ENCODE results near the gene INPP5A.

INPP5A gene

DNA sequence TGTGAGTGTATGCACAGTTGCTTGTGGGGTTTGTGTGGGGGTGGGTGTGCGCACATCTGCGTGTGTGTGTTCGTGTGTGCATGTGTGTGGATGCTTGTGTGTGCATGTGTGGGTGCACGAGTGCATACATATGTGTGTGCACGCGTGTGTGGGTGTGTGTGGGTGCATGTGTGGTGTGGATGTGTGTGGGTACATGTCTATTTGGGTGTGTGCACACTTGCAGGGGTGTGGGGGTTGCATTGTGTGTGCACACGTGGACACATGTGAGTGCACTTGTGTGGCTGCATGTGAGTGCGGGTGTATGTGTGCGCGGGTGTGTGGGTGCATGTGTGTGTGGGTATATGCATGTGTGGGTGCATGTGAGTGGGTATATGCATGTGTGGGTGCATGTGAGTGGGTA is 174.7 kb downstream of the INPP5A start:
- no peak for DNase-seq

DNA sequence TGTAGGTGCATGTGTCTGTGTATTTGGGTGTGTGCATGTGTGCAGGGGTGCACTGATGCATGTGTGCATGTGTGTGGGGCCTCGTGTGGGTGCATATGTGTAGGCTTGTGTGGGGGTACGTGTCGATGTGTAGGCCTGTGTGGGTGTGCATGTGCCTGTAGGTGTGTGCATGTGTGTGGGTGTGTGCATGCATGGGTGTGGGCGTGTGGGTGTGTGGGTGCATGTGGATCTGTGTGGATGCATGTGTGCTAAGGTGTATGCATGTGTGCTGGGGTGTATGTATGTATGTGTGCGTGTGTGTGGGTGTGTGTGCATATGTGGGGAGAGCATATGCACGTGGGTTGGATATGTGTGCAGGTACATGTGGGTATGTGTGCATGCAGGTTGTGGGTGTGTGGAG is 175.2 kb downstream of the INPP5A start:
- DNase-seq = no peak

DNA sequence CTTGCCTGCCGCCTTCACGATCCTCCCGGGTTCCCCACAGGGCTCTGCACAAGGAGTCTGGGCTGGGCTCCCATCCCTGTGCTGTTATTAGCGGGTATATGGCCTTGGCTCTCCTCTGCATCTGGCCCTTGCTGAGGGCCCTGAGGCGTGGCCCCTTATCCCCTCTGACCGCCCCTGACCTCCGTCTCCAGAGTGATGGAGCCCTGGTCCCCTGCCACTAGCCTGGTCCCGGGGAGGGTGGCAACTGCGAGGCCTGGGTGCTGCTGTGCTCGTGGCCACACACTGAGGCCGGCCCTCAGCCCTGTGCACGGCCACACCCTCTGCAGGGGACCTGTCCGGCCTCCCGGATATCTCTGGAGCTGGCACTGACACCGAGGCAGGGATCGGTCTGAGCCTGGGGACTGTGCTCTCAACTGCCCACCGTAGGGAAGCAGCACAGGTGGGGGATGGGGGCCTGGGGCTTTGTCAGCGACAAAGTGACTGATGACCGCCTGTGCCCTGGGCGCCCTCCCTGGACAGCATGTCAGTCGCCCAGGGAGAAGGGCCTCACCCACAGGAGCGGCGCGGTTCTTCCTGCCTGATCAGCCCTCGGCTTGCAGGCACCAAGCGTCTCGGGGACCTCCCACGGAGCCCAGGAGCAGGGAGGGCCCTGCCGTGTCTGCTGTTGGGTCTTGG is 176.0 kb downstream of the INPP5A start:
- peak in 8 of 56 donors; percentile 29 to 78 (median 52) for DNase-seq

DNA sequence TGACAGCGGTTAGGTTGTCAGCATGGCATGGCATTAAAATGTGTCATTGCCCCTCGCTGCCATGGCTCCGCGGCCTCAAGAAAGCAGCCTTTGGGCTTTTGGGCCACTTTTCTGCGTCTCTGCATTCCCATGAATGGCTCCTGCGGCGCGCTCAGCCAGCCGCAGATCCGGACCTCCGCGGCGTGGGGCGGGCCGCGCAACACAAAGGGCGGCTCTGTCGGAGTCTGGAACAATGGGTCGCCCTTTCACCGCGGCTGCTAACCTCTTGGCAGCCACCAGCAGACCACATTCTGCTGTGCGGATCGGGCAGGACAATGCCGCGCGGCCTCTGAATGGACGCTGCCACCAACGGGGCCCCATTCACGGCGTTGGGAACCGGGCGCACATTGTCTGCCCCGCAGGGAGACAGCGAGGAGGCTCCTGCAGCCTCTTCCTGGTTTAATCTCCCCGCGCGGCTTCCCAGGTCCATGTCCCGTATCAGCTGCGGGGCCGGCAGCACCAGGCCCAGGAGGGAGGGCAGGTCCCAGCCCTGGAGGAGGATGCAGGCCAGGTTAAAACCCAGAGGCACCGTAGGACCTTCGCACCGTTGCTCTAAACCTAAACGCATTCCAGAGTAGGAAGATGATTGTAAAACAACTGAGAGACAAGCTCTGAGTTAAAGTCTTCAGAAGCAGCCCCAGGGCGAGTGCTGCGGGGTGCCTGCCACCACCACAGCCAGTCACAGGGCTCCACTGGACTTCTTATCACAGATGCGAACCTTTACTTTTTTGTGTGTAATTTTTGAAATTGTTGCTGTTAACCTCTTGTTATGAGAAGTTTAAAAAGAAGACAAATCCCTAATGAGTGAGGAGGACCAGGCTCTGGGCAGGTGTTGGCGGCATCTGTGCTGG is 176.8 kb downstream of the INPP5A start:
- peak; percentile 53 to 96 (median 83) for DNase-seq

DNA sequence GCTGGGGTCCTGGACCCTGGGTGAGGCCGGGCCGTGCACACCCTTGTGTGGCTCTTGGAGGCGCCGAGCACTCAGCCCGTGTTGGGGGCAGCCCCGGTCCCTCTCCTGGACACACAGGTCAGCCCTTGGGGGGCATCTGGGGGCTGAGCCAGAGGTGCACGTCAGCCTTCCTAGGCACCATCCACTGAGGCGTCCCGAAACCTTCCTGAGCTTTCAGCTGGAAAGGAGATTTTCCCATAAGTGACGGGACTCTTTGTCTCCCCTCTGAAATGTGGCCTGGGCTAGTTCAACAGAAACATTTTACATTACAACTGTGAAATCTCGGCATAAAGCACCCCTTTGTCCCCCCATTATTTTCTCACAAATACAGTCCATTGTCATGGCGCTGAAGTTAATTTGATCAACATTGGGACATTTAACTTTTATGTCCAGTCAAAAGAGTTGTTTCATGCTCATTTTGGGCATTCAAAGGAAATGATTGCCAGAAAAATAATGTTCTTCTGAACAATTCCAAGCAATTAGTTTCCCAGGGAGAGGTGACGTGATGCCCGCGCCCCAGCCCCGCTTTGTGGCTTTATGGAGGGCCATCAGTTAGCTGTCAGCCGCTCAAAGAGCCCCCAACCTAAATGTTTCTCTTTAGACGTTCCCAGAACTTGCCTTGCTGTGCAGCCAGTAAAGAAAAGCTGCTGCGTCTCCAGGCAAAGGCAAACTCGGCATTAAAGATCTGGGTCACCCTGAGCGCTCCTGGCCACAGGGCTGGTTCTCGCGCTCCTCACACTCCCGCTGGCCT is 177.6 kb downstream of the INPP5A start:
- peak in 9 of 56 donors; percentile 16 to 55 (median 28) for DNase-seq

DNA sequence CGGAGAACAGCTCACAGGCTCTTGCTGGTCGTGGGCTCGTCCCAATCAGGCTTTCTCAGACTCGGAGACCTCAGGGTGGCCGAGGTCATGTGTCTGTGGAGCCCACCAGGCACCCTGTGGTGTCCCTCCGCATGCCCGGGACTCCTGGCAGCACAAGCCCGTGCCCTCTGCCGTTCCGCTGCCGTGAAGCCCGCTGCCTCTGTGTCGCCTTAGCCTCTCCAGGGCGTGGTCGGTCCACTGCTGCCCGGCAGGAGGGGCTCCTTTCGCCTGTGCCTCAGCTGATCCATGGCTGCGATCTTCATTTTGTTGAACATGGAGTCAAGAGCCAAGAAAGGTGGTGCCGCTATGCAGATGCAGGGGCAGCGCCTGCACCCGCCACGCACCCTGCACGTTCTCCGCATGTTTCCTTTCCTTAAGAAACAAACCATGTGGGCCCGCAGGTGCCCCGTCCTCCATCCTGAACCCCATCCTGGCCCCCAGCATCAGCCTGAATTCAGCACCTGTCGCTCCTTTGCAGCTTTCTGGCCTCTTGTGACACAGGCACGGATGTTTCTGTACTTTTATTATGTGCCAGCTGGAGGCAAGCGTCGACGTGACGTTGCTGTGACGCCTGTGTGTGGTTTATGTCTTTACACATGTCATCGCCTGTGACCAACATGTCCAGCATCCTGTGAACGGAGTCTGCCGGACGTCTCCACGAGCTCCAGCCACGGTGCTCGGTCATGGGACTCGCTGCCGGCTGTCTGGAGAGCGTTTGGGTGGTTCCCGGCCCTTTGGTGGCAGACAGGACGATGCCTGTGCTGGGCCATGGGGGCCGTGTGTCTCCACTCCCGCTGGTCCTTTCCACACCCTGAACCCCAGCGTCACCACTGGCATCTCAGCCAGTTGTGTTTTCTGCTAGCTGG is 178.4 kb downstream of the INPP5A start:
- DNase-seq = no peak

DNA sequence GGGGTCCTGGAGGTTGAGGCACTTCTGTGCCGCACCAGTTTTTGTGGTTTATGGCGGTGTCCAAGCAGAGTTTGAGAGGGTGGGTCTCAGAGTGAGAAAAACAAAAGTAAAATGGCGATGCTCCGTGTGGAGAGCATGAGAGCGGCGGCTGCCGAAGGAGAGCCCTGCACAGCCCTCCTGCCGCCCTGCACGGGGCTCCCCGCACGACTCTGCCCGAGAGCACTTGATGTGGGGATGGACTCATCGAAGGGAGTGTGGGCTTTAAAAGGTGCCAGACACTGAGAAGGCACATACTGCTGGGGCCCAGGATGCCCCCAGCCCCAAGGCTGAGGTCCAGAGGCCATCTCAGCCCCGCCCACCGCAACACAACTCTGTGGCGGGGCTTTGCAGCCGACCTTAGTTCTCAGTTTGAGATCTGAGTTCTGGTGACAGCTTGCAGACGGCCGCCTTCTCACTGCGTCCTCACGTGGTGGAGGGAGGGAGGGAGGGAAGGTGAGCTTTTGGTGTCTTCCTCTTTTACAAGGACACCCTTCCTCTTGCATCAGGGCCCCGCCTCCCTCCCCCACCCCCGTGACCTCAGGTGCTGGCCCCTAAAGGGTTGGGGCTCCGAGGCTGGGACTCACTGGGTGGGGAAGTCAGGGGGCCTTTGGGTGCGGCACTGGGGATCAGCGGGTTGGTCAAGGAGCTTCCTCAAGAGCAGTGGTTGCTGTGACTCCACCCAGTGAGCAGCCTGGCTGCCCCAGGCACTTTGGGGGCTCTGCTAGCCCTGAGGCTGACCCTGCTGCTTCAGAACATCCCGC is 179.3 kb downstream of the INPP5A start:
- DNase-seq = no peak

DNA sequence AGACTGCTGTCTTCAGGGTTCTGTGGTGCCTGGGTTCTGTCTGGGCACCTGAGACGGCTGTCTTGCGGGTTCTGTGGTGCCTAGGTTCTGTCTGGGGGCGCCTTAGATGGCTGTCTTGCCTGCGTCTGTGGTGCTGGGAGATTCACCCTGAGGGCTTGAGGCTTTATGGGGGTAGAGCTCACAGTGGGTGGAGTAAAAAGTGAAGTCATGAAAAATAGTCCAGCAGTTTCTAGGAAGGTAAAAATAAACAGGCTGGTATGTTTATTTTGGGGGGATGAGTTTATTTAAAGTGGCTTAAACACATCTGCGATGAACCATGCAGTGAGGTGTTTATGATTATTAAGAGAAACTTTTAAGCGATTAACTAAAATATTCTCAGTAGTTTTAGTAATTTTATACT is 184.1 kb downstream of the INPP5A start:
- no peak for DNase-seq

DNA sequence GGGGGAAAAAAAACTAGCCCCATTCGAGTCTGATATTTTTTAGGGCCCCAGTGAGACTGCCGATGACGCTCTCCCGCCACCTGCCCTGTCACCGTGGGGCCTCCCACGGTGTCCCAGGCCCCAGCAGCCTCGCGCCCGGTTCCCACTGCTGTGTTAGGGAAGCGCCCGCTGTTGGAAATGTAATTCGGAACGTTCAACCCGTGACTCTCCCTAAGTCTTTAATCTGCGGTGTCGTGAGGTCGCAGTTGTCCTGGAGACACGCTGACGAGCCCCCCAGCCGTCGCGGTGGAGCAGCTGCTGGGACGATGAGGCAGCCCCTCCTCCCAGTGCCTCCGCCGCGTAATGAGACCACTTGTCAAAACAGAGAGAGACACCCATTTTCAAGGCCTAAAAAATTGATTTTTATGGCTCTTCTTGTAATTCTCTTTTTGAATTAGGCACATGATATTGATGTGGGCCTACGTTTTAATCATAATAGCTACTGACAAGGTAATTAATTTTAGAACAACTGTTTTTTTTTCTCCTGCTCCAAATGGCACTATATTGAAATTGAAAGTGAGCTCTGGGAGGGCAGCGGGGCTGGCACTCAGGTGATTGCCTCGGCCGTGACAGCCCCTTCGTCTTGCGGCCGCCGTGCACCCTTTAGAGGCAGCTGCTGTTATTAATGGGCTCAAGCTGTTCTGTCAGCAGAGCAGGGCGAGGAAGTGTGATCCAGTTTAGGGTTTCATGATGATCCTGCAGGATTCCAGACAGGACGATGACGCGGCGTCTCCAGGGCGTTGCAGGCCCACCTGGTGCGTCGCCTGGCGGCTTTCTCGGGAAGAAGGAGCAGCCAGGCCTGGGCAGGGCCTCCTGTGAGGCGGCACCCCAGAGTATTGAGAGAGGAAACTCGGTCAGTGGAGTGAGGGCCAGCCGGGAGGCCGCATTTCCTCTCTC is 185.1 kb downstream of the INPP5A start:
- DNase-seq = no peak

DNA sequence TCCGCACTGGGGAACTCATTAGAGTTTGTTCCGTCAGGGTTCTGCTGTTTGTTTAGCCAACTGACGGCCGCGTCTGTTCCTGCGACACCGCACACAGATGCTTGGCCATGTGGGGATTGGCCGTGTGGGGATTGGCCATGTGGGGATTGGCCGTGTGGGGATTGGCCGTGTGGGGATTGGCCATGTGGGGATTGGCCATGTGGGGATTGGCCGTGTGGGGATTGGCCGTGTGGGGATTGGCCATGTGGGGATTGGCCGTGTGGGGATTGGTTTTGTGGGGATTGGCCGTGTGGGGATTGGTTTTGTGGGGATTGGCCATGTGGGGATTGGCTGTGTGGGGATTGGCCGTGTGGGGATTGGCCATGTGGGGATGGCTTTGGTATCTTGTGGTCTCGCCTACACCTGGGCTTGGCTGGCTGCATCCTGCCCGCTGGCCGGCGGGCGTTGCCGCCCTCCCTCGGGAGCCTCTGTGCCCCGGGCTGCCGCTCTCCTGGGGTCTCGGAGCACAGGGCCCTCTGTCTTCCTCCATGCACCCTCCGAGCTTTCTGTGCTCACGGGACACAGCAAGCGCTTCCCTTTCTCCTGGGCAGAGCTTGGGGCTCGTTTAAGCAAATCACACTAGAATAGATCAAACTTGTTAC is 185.9 kb downstream of the INPP5A start:
- DNase-seq = no peak

DNA sequence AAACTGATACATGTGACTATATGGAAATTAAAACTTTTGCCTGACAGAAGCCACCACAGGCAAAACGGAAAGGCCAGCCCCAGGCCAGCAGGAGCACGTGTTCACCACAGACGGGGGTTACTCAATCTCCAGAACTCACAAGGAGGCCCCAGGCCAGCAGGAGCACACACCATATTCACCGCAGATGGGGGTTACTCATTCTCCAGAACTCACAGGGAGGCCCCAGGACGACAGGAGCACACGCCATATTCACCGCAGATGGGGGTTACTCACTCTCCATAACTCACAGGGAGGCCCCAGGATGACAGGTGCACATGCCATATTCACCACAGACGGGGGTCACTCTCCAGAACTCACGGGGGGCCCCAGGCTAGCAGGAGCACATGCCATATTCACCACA is 186.9 kb downstream of the INPP5A start:
- DNase-seq = no peak

DNA sequence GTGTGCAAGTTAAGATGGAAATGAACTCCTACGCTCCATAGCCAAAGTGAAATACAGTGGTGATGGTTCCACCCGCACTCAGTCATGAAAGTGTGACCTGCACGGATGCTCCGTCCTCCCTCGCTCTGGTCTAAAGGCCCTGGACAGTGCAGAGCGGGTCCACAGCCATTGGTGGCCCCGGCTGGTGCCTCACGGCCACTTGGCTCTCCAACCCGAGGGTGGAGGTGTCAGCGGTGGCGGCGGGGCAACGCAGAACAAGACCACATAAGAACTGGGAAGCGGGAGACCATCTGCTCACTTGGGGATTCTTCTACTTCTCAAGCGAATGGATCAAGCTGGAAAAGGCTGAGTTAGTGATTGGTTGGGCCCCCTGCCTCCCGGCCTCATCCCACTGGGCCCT is 187.6 kb downstream of the INPP5A start:
- DNase-seq = no peak

DNA sequence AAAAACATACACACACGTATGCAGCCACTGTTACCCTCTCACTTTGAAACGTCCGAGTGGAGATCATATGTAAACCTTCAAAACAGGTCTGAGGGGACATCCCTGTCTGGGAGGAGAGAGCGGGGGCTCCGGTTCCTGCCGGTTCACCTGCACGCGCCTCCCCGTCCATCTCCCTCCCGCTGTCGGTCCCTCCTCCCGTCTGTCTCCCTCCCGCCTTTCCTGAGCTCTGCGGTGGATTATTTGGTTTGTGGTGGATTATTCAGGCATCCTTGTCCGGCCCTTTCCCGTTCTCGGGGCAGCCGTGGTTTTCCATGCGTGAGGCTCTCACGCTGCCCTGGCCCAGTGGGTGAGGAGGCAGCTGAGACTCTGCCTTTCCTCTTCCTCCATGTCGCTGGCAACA is 188.6 kb downstream of the INPP5A start:
- DNase-seq = no peak

DNA sequence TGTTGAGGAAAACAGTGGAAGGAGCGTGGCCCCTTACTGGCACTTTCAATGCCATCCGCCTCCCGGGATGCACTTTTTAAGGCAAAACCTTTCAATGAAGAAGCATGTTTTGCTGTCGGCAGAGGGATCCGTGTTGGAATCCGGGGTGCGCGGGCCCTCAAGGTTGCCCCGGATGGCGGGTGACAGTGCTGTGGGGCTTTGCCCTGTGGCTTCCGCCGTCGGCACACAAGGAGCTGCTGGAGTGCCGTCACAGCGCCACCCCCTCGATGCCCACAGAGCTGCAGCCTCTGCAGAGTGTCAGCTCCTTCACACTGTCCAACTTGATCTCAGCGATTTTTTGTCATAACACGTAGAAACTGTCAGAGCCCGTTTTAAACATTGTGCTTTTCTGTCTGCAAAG is 189.4 kb downstream of the INPP5A start:
- no peak for DNase-seq

DNA sequence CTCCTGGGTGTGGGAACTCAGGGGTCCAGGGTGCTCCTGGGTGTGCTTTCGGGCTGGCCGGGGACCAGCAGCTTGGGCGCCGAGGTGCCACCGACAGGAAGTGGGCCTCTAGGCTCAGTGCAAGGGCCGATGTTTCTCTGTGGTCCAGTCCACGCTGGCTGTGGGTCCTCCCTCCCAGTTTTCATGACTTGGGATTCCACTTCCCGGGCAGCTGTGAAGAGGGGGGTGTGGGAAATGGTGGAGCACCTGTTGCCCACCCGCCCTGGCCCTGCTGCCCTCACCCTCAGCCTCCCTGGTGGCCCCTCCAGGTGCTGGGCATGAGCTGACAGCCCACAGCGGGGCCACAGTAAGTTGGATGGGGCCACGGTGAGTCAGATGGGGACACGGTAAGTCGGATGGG is 189.8 kb downstream of the INPP5A start:
- no peak for DNase-seq

DNA sequence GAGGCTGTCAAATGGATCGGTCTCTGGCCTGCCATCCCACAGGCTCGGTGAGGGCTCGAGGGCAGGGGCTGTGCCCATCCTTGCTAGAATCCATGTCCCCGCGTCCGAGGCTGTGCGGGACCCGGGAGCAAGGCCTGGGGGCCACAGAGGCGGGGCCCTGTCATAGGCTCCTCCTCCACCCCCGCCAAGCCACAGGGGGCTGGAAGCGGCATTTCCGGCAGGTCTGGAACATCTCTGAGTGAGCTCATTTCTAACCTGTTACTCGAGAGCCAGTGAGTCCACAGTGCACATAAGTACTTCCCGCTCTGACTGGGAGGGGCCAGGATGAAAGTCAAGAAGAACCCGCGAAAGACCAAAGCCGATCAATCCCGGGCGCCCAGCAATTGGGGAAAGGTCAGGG is 190.7 kb downstream of the INPP5A start:
- DNase-seq = no peak

DNA sequence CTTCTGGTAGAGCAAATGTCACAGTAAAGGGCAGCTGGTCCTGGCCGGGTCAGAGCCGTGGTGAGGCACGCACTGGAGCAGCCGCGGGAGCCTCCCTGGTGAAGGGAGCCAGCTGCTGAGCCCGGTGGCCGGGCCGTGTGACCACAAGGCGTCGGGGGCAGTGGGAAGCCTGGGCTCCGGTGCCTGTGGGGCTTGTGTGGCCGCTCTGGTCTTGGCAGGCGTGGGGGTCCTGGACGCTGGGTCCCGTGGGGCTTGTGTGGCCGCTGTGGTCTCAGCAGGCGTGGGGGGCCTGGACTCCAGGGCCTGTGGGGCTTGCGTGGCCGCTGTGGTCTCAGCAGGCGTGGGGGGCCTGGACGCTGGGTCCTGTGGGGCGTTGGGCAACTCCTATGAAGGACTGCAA is 191.2 kb downstream of the INPP5A start:
- no peak for DNase-seq

DNA sequence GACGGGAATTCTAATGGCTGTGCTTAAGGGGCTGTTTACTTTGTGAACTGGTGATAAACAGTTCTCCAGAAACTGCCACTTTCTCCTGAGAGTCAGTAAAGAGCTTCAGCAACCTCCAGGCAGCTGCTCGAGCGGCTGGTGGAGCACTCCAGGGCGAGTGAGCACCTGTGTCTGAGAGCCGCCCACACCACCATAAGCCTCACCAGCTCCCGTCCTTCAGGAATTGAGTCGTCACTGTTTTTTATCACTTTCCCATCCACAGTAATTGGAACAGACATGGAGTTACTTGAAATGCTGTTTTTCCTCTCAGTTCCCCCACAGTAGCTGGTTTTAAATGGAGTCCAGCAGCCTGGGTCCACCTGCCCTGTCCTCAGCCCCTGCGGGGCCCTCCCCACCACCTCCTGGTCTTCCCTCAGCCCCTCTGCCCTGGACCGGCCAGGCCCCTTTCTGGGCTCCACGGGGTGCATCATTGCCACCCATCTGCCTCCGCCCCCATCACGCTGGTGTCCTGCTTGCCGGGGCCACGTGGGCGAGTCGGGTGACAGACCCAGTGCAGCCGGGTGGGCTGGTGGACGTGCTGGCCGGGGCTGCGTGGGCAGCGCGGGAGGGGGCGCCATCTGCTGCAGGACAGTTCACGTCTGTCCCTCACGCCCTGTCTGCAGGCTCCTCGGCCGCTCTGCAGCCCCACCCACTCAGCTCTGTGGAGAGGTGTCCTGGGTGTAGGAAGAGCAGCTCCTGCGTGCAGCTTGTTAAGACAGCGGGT is 192.4 kb downstream of the INPP5A start:
- DNase-seq = peak in 5 of 56 donors; percentile 15 to 57 (median 24)
